Smooth muscle cell of the brain vasculature (primary cell): ENCODE measurements around the gene ANKMY1.
"Not testable (repeated sequence)": the region's sequence is repeated elsewhere in the genome, so short reads cannot be mapped to it uniquely, and the experiment has no call there.

Experiments
- DNase-seq: peaks from one replicate; pipeline ENCODE4 v3.0.0-alpha.2; 2012; ENCODE audit warnings: low read depth, low spot score

The ANKMY1 gene

DNA sequence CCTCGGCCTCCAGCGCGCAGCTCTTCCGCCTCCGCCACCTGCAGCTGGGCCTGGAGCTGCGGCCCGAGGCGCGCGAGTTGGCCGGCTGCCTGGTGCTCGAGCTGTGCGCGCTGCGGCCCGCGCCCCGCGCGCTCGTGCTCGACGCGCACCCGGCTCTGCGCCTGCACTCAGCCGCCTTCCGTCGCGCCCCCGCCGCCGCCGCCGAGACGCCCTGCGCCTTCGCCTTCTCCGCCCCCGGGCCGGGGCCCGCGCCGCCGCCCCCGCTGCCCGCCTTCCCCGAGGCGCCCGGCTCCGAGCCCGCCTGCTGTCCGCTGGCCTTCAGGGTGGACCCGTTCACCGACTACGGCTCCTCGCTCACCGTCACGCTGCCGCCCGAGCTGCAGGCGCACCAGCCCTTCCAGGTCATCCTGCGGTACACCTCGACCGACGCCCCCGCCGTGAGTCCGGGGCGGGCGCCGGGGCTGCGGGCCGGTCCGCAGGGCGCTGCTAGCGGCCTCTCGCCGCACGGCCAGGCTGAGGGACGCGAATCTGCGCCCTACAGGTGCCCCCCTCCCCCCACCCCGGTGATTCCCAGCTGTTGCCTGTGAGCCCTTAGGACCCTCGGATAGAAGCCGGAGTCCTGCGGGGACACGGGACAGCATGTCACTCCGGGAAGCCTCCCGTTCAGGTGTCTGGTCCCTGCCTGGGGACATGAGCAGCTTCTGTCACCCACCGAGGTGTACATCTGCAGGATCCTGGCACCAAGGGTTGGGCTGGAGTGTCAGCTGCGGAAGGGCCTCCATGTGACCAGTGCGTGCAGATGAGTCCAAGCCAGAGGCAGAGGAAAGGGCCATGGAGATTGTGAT lies 11.1 kb upstream of the ANKMY1 start:
- DNase-seq: no peak

DNA sequence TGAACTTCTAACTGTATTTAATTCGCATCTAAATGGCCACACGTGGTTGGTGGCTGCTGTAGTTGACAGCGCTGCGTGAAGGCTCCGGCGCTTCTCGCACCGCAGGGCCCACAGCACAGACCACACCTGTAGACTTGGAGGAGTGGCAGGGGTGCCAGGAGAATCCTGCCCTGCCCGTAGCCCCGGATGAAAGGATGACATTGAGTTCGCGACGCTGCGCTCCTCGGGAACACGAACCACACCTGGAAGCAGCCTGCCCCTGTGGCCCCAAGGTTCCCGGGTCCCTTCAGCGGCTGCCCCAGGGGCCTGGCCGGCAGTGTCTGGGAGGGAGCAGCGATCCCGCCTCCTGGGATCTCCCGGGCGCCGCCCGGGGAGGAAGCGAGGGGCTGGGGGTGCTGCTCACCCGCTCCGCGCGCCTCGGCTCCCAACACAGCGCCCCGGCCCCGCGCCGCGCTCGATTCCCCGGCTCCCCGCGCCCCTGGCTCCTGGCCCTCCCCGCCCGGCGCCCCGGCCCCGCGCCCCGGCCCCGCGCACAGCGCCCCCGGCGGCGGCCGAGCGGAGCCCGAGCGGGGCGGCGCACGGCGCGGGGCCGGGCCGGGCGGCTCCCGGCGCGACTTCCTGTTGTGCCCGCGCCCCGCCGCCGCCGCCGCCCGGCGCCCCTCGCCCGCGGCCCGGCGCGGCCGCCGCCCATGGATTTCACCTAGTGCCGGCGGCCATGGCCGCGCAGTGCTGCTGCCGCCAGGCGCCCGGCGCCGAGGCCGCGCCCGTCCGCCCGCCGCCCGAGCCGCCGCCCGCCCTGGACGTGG lies 10.3 kb upstream of the ANKMY1 start, which contains the start of gene RNPEPL1:
Gene RNPEPL1 (plus strand): TSS at position 613 of the 806 bp plus-strand sequence. CDS start 103 bp downstream, at position 716.
- DNase-seq: no peak

DNA sequence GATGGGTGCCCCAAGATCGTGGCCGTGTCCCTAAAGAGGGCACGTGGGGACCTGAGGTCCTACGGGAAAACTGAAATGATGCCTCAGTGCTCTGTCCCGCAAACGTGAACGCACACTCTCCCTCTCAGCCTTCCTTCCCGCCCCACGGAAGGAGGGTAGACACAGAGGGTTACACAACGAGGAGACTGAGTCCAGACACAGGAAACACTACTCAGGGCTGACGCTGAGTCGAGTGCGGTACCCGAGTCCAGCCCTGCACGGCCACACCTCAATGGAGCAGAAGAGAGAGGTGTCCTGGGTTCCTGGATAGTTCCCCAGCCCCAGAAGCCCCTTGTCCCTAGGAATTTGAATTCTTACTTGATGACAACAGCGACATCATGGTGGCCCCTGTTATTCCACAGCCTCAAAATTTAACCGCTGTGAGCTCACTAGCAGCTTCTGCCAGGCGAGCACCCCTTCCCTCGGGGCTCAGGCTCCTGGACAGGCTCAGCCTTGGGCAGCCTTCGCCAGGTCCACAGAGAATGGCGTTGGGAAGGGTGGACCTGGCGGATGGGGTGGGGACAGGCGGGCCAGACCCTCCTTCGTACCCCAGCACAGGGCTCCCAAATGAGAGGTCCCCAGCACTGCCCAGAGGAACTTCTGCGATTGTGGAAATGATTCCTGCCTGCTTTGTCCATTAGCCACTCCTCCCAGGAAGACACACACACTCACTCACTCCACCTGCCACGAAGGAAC lies 9.5 kb upstream of the ANKMY1 start:
- no peak for DNase-seq

DNA sequence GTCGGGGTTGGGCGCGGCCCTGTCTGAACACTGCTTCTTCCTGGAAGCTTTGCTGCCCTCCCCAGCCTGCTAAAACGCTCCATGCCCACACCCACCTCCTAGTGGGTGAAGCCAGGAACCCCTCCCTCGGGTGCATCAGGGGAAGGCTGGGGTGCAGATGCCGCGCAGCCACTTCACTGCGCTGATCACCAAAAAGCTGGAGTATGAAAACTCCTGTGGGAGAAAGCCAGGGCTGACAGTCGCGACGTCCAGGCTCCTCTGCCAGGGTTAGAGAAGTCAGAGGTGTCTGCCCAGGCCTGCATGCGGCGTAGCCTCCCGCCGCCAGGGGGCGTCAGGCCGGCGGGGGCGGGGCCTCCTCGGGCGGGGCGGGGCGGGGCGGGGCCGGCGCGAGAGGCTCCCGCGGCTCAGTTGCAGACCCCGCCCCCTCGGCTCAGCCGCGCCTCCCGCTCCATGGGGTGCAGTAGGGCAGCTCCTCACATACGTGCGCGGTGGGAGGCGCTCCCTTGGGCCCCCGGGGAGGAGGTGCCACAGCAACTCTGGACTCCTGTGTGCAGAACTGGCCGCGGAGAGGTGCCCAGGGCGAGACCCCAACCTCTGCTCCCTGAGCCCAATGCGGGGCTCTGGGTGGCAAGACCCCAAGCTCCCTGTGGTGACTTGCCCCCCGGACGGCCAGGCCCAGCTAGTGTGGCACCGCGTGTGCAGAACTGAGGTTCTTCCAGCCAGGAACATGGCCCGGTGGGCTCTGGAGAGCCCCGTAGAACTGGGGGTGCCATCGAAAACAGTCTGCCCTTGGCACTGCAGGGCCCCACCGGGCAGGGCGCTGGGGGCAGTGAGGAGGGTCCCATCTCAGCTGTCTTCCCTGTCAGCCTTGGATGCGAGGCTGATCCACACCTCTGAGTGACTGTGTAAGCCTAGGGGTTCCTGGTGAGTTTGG lies 8.7 kb upstream of the ANKMY1 start:
- no peak for DNase-seq

DNA sequence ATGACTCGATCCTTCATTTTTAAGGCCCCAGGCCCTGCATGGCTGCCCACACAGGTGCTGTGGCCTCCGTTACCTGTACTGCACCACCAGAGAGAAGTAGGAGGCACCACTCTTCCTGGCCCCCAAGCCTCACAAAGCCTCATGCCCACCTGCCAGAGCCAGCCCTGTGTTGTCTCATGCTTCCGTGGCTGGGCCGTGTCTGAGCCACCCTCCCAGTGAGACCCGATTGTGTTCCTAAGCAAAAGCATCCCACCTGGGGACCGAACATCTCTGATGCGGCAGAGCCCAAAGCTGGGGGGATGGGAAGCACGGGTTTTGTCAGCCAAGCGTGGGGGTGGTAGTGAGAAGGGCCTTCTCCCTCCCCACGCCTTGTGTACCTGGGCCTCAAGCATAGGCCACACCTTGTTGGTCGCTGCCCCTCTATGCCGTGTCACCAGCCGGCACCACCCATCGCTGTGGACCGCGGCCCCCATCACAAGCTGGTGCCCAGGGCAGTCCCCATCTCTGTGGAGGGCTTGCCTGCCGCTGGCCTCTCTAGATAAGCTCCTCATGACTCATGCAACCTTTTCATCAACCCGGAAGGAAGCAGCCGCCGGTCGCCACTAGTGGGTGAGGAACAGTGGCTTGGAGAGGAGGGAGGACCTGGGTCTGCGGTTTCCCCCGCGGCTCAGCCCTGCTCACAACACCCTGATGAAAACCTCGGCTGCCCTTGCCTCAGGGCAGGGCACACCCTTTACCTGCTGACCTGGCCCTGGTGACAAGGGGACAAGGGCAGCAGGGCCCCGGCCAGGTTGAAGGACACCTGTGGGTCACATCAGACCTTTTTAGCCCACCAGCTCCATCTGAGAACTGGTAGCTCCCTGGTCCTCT lies 7.8 kb upstream of the ANKMY1 start:
- no peak for DNase-seq

DNA sequence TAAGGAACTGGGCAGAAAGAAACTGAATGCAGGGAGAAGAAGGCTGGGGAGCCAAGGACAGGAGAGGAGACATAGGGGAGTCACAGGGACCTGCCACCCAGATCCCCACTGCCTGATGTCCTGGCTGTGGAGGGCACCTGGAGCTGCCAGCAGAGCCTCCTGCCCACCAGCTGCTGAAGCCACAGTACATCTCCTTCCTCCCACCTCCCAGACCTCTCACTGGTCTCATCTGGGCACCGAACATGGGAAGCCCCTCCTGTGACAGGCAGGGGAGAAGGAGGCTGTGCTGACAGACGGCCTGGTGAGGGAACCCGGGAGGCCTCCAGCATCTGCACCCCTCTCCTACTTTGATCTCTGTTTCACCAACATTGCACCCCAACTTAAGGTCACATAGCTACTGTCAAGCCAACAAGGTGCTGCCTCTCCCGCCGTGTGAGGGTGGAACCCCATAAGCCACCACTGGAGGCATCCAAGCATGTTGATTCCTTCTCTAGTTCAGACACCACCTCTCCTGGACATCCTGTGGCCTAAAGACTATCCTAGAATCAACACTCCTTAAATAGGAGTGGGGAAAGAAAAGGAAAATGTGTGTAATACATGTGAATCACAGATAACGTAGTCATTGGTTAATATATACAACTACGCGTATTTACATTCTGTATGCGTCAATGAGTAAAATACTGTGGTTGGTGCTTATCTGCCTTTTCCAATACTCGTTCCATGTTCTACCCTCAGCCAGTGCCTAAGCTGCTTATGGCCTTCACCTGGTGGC lies 7.0 kb upstream of the ANKMY1 start:
- DNase-seq: no peak

DNA sequence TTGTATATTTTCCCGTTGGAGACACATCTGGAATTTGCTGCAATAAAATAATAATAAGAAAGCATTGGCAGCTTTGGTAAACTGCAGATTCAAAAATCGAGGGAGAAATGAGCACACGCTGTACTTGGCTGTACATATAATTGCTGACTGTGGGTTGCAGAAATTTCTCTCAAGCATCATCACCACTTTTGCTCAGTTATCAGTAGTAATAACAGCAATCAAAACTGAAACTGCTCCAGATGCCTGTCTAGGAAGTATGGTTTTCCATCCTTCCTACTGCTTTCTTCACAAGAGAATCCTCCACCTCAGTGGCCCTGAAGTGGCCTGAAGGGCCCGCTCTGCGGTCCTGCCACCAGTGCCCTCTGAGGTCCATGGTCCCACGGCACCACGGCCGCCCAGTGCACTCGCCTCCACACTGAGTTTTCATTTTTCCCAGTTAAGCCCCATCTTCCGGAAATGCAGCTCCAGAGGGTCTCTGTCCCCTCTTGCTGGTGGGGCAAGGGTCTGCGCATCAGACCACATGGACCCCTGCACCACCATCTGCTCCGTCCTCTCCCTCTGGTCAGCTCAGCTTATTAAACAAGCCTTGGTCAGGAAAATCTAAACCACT lies 6.3 kb upstream of the ANKMY1 start:
- DNase-seq: no peak

DNA sequence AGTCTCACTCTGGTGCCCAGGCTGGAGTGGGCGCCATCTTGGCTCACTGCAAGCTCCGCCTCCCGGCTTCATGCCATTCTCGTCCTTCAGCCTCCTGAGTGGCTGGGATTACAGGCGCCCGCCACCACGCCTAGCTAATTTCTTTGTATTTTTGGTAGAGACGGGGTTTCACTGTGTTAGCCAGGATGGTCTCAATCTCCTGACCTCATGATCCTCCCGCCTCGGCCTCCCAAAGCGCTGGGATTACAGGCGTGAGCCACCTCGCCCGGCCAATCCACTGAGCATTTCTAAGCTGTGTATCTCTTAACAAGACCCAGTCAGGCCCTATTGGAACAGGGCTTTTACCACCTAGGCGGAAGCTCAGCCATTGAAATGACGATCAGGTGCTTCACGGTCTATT lies 5.4 kb upstream of the ANKMY1 start:
- not testable (repeated sequence) for DNase-seq

DNA sequence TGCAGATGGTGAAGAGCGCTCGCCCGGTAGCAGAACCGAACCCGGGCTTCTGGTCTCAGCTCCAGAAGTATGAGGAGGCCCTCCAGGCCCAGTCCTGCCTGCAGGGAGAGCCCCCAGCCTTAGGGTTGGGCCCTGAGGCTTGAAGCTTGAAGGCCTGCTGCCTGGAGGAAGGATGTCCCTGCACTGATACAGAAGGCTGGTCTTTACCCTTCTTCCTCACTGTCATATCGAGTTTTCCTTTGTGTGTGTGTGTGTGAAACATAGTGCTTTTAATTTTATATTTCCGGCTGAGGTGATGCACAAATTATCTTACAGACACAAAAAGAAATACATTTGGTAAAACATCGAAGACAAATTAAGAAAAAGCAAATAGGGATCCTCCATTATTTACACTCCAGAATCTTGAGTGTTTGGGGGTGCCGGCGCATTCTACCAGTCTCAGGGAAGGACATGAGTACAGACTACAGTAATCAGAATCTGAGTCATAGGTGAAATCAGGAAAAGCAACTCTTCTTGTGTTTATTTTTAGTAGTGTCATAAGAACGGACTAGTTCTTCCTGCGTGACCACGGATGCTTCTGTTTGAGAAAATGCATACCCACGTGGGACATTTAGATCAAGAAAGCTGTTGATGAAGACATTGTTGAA lies 3.7 kb upstream of the ANKMY1 start:
- DNase-seq: no peak

DNA sequence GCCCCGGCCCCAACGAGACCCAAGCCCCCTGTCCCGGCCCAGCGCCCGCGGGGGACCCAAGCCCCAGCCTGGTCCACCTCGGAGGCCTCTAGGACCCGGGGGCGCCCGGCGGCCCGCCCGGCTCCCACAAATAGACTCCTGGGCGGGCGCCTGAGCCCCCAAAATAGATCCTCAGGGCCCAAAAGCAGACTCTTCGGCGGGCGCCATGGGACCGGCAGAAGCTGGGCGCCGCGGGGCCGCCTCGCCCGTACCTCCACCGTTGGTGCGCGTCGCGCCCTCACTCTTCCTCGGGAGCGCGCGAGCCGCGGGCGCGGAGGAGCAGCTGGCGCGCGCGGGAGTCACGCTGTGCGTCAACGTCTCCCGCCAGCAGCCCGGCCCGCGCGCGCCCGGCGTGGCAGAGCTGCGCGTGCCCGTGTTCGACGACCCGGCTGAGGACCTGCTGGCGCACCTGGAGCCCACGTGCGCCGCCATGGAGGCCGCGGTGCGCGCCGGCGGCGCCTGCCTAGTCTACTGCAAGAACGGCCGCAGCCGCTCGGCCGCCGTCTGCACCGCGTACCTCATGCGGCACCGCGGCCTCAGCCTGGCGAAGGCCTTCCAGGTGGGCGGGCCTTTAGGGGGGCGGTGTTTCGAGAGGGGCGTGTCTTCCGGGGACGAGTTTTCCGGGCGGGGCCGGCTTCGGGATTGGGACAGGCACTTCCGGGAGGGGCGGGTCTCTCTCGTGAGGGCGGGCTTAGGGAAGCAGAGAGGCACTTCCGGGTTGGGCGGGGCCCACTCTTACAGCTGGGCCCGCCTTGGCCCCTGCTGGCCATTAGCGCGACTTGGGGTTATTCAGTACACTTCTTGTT lies 2.9 kb upstream of the ANKMY1 start:
- peak; percentile 96 for DNase-seq

DNA sequence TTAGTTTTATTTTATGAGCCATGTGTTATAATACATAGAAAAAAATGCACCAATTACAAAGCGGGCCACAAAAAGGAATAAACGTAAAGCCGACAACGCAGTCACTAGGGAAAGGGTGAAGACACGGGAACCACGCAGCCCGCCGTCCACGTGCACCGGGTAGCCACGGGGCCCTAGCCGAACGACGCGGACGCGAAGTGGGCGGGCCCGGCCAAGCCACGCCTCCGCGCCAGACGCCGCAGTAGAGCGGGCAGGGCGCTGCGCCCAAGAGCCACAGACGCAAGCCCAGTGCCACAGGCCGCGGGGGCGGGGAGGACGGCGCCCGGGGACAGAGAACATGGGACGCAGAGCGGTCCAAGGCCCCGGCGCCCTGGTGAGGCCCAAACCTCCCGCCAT lies 2.3 kb upstream of the ANKMY1 start, which contains the start of gene DUSP28:
Gene DUSP28 (plus strand): TSS at position 274 of the 396 bp plus-strand sequence. CDS start 328 bp downstream, outside the sequence.
- DNase-seq: no peak

DNA sequence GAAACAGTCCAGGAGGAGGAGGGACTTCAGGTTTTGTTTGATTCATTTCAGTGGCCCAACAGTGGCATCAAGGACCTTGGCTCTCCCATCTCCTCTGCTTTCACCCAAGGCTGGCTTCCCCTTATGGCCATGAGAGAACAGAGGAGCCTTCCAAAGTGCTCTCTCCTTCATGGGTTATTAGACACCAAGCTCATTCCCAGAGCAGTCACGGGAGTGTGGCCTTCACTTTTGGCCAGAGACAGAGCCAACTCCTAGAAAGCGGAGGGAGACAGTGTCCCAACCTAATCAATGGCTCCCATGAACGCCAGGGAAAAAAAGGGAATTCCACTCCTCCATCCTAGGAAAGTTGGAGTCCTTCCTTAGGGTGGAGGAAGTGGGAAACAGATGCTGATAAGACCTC lies 1.5 kb upstream of the ANKMY1 start:
- DNase-seq: no peak

DNA sequence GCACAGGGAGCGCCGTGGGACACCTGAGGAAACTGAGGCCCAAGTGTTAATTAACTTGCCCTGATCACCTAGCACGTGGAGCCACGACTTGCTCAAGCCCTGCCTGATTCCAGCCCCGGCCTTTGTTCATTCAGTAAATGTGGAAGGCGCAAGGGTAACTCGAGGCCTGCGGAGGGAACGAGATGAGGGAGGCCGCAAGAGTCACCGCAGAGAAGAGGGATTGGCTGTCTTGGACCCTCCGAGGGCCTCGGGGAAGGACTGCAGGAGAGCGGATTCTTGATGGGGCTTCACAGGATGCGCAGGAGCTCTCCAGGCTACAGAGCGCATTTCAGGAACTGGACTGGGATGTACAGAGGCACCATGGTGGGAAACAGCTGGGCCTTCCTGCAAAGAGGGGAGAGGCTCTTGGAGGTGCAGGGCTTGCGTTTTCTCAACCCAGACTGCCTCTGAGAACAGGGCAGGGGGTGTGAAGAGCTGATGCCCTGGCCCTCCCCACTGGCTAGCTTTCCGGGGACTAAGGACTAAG lies 511 bp upstream of the ANKMY1 start:
- no peak for DNase-seq

DNA sequence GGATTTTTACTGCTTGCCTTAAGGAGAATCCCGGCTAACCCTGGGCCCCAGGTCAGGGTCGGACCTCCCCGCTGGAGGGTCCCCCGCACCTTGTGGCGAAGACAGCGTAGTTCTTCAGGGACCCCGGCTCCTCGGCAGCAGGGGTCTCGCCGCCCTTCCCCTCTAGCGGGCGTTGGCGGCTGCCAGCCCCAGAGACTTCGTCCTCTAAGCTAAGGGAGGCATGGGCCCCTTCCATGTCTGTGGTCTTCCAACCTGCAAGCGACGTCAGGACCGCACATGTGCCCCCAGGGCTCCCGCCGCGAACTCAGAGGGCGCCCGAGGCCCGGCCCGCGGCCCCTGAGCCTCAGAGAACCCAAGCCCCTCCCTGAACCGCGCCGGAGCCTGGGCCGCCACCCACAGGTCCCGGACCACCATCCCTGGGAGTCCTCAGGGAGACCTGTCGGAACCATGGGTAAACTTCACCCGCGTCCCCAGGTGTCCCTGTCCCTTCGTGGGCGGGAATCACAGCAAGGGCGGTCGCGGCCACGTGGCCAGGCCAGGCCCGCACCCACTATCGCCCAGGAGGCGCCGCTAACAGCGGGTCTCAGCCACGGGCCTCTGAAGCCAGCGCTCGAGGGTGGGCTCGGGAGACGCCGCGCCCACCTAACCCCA lies 562 bp downstream of the ANKMY1 start:
- no peak for DNase-seq

DNA sequence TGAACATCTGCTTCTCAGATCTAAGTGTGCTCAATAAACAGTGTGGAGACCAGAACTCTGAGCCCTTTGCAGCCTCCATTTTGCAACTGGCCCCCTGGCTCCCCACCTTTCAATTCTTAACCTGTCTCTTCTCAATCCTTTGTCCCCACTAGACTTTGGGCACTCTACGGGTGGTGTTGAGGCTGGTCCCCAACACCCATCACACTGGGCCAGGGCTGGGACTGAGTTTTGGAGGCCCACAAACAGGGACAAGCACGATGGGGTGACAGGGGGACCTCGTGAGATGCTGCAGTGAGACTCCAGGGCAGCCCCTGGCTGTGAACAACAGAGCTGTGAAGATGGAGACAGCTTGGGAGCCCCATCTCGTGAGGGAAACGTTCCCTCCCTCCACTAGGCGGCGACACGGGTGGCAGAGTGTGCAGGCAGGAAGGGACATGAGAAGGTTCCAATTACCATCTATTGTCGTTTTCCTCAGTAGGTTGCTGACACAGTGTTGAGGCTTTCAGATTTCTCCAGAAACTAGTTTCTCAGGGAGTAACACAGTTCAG lies 1.2 kb downstream of the ANKMY1 start:
- DNase-seq: no peak
